ENCODE measurements around the gene CLNK. TPM values are rescaled to one million over a fixed set of nuclear protein-coding genes. Genes with fewer than 3 reads are reported as not detected.

The CLNK gene
- total and polyA plus RNA-seq, 2 experiments from 2014 or later: not detected

- Histone ChIP-seq H3K27me3 (no peaks in the 10 kb centered on the region), H3K9me2 (replicated peaks; ENCODE audit: insufficient read depth) (no peaks in the 10 kb centered on the region), H3K4me2 (no peak overlapping the region), H3K27ac (no peak overlapping the region), H3K4me3 (no peak overlapping the region), H2AFZ (no peak overlapping the region), H3K4me1 (ENCODE audit: insufficient read depth) (no peaks in the 10 kb centered on the region), H4K20me1 (ENCODE audit: insufficient read depth, poor library complexity, severe bottlenecking) (no peaks in the 10 kb centered on the region), H3K79me2 (no peaks in the 10 kb centered on the region), H3K36me3 (replicated peaks; ENCODE audit: insufficient read depth, low read depth) (no peaks in the 10 kb centered on the region), H3K9me3 (ENCODE audit: low read depth) (no peaks in the 10 kb centered on the region)
- DNase-seq (ENCODE audit: low spot score): no peak
- 95% methylated on average over 5 of the region's 5 CpGs for WGBS (ENCODE audit: low lambda C conversion rate, missing lambda C conversion rate)
- TF ChIP-seq EZH2 (IDR thresholded peaks at IDR 0.05; ENCODE audit: borderline replicate concordance) (no peak), EZH2phosphoT487 (IDR thresholded peaks at IDR 0.05; ENCODE audit: low read depth, severe bottlenecking, unreplicated experiment) (no peak), CTCF (IDR thresholded peaks at IDR 0.05; ENCODE audit: poor library complexity) (no peak)
Measured at GRCh38 chr4:10565166-10565780, 119.3 kb downstream of the CLNK start.

- H2AFZ ChIP-seq: no peak overlapping the region
- H3K4me1 ChIP-seq (ENCODE audit: insufficient read depth): no peaks in the 10 kb centered on the region
- 9% methylated on average over 6 of the region's 6 CpGs for WGBS (ENCODE audit: low lambda C conversion rate, missing lambda C conversion rate)
Measured at GRCh38 chr4:10554694-10555093, 129.9 kb downstream of the CLNK start.

GRCh38 chr4:10554121-10554520 lies 130.4 kb downstream of the CLNK start:
- Histone ChIP-seq H3K79me2 (no peaks in the 10 kb centered on the region), H3K4me3 (no peak overlapping the region), H3K27me3 (no peaks in the 10 kb centered on the region), H2AFZ (no peak overlapping the region), H3K4me1 (ENCODE audit: insufficient read depth) (no peaks in the 10 kb centered on the region), H3K27ac (no peak overlapping the region), H3K9me3 (ENCODE audit: low read depth) (no peaks in the 10 kb centered on the region), H3K4me2 (no peak overlapping the region), H3K36me3 (replicated peaks; ENCODE audit: insufficient read depth, low read depth) (no peaks in the 10 kb centered on the region), H4K20me1 (ENCODE audit: insufficient read depth, poor library complexity, severe bottlenecking) (no peaks in the 10 kb centered on the region), H3K9me2 (replicated peaks; ENCODE audit: insufficient read depth) (no peaks in the 10 kb centered on the region)
- 86% methylated on average over 2 of the region's 2 CpGs for WGBS (ENCODE audit: low lambda C conversion rate, missing lambda C conversion rate)
- no peak for DNase-seq (ENCODE audit: low spot score)
- no peak for TF ChIP-seq EZH2phosphoT487 (IDR thresholded peaks at IDR 0.05; ENCODE audit: low read depth, severe bottlenecking, unreplicated experiment)
- TF ChIP-seq EZH2 (IDR thresholded peaks at IDR 0.05; ENCODE audit: borderline replicate concordance): no peak

More at GRCh38 chr4:10554694-10555093, 129.9 kb downstream of the CLNK start:
- H3K36me3 ChIP-seq (replicated peaks; ENCODE audit: insufficient read depth, low read depth): no peaks in the 10 kb centered on the region
- H3K79me2 ChIP-seq: no peaks in the 10 kb centered on the region
- TF ChIP-seq EZH2phosphoT487 (IDR thresholded peaks at IDR 0.05; ENCODE audit: low read depth, severe bottlenecking, unreplicated experiment) (no peak), EZH2 (IDR thresholded peaks at IDR 0.05; ENCODE audit: borderline replicate concordance) (no peak), CTCF (IDR thresholded peaks at IDR 0.05; ENCODE audit: poor library complexity) (peak; percentile 89)
- no peak overlapping the region for H3K4me2 ChIP-seq
- no peak overlapping the region for H3K27ac ChIP-seq
- no peaks in the 10 kb centered on the region for H3K27me3 ChIP-seq
- no peaks in the 10 kb centered on the region for H3K9me2 ChIP-seq (replicated peaks; ENCODE audit: insufficient read depth)
- H3K9me3 ChIP-seq (ENCODE audit: low read depth): no peaks in the 10 kb centered on the region
- H3K4me3 ChIP-seq: no peak overlapping the region
- H4K20me1 ChIP-seq (ENCODE audit: insufficient read depth, poor library complexity, severe bottlenecking): no peaks in the 10 kb centered on the region
- DNase-seq (ENCODE audit: low spot score): peak; percentile 80

- Histone ChIP-seq H3K9me2 (replicated peaks; ENCODE audit: insufficient read depth) (no peaks in the 10 kb centered on the region), H3K4me2 (no peak overlapping the region), H3K27ac (no peak overlapping the region), H2AFZ (no peak overlapping the region), H3K36me3 (replicated peaks; ENCODE audit: insufficient read depth, low read depth) (no peaks in the 10 kb centered on the region), H3K4me1 (ENCODE audit: insufficient read depth) (no peaks in the 10 kb centered on the region), H3K79me2 (no peaks in the 10 kb centered on the region), H3K9me3 (ENCODE audit: low read depth) (no peaks in the 10 kb centered on the region), H3K27me3 (no peaks in the 10 kb centered on the region), H4K20me1 (ENCODE audit: insufficient read depth, poor library complexity, severe bottlenecking) (no peaks in the 10 kb centered on the region), H3K4me3 (no peak overlapping the region)
- WGBS (ENCODE audit: low lambda C conversion rate, missing lambda C conversion rate): 79% methylated on average over 13 of the region's 13 CpGs
- no peak for DNase-seq (ENCODE audit: low spot score)
- no peak for TF ChIP-seq EZH2 (IDR thresholded peaks at IDR 0.05; ENCODE audit: borderline replicate concordance)
- no peak for TF ChIP-seq EZH2phosphoT487 (IDR thresholded peaks at IDR 0.05; ENCODE audit: low read depth, severe bottlenecking, unreplicated experiment)
- TF ChIP-seq CTCF (IDR thresholded peaks at IDR 0.05; ENCODE audit: poor library complexity): no peak
Measured at GRCh38 chr4:10552591-10553280, 131.8 kb downstream of the CLNK start.
